Measurements from ENCODE around the gene NCAM2.

The NCAM2 gene

DNA sequence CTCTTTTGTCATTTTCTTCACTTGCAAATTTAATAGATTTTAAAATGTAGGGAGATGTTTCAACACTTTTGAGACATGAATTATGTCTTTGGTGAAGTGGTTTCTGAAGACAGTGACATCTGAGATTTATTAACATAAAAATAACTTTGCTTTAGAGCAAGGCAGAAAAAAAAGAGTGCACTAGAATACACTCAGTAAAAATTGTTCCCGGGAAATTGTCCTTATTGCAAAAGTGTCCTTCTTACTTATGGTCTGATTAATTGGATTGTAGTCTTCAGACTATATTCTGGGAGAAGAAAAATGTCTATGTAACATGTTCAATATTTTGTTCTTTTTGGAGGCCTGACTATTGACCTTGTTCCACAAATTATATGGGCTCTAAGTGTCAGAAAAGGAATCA, 468.5 kb downstream of the NCAM2 start:
- DNase-seq: no peak

DNA sequence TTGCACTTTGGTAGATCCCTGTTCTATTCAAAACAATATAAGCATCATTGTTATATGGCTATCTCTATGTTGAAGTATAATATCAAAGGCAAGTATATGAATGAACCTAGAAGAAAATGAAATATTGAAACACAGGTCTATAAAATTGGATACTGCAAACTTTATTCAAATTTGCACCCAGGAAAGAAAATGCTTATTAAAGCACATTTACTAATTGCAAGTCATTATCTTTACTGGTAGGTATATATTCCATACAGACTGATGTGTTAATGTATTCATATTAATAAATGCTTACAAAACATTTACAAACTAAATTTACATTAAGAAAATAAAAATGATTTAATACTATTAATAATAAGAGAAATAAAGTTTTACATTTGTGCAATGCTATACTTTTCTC, 469.8 kb downstream of the NCAM2 start:
- DNase-seq: no peak

DNA sequence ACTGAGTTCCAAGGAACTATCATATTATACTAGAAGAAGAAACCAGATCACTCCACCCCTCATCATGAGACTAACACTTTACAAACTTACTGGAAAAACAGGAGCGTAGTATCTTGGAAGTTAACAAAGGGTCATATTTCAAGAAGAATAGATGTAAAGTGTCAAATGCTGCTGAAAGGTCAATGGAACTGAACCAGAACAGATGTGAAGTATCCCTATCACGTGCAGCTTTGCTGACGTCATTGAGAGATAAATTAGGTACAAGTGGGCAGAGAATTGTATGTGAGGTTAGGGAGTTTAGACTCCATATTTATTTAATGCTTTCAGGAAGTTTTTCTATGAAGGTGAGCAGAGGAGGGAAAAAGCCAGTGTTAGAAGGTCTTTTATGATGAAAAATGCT, 483.0 kb downstream of the NCAM2 start:
- DNase-seq: no peak

DNA sequence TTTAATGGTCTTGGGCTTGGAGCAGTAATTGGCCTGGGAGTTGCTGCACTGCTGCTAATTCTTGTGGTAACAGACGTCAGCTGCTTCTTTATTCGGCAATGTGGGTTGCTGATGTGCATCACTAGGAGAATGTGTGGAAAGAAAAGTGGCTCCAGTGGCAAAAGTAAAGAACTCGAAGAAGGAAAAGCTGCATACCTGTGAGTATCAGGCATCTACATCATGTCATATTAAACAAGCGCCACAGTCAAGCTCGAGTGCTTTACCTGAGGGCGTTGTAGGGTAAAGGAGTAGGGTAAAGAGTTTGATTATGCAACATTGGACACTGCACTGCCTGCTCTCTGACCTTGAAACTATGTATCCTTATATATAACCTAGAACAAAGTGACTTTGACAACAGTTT, 510.6 kb downstream of the NCAM2 start:
- DNase-seq: peak in 1 of 3 experiments; percentile 15

DNA sequence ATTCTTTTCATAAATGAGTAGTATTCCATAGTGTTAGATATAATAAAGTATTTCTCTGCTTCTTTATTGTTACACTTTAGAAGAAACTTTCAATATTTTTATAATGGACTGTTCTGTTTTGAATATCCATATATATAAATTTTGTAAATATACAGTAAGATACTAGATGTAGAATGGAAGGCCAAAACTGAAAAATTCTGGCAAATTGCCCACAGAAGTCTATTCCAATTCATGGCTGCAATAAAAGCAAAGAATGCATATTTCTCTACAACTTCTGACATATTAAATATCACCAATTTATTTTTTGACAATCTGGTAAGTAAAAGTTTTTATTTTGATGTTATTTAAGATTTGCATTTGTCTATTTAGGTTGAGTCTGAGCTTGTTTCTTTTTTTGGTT, 532.5 kb downstream of the NCAM2 start:
- DNase-seq: peak in 1 of 3 experiments; percentile 42

DNA sequence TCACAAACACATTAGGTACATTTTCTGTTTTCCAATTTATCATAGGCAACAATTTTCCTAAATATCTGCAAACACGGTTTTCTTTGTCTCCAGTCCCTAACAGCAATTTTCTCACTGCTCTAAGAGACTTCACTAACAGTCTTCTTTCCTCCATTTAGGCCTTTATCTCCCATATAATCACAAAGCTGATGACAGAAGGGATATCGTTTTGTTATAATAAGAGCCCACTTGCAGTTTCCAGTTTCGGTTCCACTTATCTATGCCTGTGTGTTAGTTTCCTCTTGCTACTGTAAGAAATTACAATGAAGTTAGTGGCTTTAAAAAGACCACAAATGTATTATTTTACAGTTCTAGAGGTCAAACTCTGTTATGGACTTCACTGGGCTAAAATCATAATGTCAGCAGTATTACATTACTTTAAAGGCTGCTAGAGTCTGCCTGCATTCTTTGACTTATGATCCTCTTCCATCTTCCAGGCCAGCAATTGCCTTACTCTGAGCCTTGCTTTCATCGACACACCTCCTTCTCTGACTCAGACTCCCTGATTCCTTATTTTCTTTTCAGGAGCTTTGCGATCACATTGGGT, 549.3 kb downstream of the NCAM2 start:
- DNase-seq: peak in 1 of 3 experiments; percentile 29

DNA sequence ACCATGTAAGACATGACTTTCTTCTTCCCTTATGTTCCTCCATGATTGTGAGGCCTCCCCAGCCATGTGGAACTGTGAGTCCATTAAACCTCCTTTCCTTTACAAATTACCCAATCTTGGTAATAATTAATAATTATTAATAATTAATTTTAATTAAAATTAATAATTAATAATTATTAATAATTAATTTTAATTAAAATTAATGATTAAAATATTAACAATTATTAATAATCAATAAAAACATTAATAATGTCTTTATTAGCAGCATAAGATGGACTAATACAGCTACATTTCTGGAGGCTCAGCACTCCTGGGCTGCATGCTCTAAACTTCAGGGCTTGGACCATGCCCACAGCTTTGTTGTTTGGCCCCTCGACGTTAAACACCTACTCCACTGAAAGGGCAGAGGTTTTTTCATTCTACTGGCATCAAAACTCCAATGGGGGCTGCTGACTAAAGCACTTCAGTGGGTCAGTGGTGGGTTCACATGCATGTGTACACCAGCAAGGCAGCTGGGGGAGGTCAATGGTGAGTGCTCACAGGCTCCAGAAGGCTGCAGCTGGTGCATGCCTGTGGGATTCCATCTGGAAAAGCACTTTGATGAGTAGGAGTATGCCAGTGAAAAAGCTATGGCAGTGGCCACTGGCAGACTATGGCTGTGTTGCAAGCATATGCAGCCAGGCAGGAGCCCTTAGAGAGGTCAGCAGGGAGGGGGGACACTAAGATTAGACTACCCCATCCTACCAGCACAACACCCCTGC, 561.3 kb downstream of the NCAM2 start:
- no peak for DNase-seq

All from NCI-H1417 (cell line).